ENCODE data around the gene CHRM4.
"Not testable (repeated sequence)": the region's sequence is repeated elsewhere in the genome, so short reads cannot be mapped to it uniquely, and the experiment has no call there.

The CHRM4 gene

DNA sequence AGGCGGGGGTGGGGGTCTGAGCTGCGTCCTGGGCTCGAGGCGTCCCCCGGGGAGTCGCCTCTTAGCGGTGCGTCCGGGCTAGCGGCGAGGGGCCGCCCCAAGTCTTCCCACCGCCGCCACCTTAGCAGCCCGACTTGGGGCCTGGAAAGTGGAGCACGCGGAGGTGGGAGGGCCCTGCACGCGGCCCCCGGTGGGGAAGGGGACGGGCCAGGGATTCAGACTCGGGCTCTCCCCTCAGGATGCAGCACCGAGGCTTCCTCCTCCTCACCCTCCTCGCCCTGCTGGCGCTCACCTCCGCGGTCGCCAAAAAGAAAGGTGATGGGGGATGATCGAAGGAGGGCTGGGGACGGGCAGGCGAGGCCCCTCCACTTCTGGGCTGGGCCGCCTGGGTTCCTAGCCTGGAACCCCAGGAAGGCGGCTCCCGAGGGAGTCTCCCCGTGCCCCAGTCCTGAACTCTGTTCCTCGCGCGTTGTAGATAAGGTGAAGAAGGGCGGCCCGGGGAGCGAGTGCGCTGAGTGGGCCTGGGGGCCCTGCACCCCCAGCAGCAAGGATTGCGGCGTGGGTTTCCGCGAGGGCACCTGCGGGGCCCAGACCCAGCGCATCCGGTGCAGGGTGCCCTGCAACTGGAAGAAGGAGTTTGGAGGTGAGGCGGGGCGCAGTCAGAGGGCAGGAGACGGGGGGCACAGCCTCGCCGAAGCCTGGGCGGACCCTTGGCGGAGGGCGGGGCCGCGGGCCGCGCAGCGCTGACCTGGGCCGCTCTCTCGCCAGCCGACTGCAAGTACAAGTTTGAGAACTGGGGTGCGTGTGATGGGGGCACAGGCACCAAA, 9.5 kb downstream of the CHRM4 start:
- DNase-seq: no peak

DNA sequence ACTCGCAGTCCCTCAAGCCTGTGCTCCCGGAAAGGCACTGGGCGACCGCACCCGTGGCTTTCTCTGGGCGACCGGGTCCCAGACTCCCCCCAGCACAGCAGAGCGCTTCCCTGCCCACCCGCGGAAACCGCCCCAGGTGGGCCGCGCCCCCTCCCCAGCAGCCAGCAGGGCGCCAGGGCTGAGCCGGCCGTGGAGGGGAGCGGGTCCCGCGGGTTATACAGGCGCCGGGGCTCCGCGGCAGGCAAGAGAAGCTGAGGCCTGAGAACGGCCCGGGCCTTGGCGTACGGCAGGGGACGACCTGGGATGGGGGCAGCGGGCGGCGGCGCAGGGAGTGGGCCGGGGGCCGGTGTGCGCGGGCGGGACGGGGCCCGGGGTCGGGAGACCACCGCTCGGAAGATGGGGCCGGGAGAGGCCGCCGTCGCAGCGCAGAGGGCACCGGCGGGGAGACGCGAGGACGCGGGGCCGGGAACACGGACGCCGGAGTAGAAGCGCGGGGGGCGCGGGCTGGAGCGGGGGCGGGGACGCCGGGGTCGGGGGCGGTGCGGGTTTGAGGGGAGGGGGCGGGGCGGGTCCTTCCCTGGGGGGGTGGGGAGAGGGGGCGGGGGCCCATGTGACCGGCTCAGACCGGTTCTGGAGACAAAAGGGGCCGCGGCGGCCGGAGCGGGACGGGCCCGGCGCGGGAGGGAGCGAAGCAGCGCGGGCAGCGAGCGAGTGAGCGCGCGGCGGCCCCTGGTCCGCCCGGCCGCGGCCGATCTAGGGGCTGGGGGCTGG, 10.3 kb downstream of the CHRM4 start, which contains the start of gene MDK:
MDK (plus strand) TSS at position 622 of the 771 bp plus-strand sequence. CDS start 389 bp downstream, outside the sequence.
- DNase-seq: no peak

DNA sequence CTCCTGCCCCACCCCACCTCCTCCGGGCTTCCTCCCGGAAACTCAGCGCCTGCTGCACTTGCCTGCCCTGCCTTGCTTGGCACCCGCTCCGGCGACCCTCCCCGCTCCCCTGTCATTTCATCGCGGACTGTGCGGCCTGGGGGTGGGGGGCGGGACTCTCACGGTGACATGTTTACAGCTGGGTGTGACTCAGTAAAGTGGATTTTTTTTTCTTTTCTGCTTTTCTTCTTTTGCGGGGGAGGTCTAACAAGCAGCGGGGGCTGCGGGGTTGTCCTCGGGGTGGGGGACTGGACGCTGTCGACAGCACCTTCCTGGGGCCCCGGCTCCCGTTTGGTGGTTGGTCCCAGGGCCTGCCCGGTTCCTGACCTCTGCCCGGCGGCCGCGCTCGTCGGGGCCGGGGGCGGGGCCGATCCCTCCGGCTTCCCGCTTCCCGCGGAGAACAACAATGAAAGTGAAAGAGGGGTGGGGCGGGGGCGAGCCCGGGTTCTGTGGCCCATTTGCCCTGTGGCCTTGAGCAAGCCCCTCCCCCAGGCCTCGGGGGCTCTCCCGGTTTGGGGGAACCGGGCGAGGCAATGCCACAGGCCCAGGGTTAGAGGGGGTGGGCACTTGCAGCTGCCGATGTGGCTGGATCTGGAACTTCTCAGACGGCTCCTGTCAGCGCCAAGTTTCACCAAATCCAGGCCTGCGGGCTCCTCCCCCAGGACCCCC, 11.1 kb downstream of the CHRM4 start:
- peak in 4 of 5 experiments; percentile 26 to 50 (median 39) for DNase-seq

DNA sequence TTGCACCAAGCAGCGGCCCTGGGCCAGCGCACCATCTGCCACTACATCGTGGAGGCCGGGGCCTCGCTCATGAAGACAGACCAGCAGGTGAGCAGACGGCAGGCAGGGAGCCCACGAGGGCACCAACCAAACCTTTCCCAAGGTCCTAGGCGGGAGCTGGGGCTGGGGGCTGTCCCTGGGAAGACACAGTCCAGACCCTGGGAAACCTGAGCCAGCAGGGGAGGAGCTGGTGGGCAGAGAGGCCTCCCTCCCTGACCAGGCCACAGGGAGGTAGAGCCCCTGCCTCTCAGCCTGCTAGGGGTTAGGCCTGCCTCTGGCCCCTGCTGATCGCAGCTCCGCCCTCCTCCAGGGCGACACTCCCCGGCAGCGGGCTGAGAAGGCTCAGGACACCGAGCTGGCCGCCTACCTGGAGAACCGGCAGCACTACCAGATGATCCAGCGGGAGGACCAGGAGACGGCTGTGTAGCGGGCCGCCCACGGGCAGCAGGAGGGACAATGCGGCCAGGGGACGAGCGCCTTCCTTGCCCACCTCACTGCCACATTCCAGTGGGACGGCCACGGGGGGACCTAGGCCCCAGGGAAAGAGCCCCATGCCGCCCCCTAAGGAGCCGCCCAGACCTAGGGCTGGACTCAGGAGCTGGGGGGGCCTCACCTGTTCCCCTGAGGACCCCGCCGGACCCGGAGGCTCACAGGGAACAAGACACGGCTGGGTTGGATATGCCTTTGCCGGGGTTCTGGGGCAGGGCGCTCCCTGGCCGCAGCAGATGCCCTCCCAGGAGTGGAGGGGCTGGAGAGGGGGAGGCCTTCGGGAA, 11.9 kb downstream of the CHRM4 start:
- not testable (repeated sequence) for DNase-seq

DNA sequence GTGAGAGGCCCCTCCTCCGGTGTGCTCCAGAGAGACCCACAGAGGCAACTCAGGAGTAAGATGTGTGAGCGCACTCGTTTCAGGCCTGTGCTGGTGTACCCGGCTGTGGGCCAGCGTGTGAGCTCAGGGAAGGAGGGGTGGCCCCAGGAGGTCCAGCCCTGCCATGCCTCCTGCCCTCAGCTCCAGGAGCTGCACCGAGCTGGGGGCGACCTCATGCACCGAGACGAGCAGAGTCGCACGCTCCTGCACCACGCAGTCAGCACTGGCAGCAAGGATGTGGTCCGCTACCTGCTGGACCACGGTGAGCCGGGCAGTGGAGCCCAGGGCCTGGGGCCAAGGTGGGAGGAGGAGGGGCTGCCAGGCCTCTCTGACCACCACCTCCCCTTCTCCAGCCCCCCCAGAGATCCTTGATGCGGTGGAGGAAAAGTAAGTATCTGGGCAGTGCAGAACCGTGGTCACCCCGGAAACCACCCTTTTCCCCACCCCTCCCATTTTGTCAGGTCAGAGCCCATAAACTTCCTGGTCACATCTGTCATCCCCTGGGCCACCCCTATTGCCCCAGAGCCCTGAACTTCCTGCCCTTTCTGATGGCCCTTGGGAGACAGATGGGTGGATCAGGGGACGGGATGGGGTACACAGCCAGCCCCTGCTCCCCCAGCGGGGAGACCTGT, 12.6 kb downstream of the CHRM4 start:
- no peak for DNase-seq

DNA sequence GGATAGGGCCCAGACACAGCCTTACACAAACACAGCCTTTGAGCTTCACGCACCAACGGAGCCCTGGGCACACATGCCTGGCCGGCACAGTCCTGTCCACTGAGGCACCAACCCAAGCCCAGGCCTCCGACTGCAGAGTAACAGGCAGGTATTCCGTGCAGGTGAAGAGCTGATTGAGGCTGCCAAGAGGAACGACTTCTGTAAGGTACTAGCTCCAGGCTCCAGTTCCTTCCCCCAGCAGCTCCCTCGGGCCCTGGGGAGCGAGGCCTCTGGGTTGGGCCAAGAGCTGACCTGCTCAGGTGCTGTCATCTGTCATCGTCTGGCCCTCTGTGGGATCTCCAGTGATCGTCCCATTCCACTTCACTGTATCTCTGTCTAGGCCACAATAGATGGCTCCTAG, 13.3 kb downstream of the CHRM4 start:
- DNase-seq: no peak

DNA sequence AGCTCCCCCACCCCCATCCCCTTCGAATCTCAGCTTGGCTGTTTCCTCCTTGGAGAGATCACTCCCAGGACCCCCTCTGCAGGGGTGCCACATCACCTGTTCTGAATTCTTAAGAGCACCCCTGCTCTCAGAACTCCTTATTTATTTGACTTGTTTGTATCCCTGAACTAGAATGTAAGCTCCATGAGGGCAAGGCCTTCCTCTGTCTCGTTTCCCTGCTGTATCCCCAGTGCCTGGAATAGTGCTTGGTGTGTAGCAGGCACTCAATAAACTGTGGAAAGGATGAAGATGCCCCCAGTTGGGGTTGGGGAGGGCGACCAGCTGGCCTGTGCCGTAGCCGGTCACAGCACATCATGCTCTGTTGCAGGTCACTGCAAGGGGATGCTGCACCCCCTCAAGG, 13.7 kb downstream of the CHRM4 start:
- DNase-seq: no peak

DNA sequence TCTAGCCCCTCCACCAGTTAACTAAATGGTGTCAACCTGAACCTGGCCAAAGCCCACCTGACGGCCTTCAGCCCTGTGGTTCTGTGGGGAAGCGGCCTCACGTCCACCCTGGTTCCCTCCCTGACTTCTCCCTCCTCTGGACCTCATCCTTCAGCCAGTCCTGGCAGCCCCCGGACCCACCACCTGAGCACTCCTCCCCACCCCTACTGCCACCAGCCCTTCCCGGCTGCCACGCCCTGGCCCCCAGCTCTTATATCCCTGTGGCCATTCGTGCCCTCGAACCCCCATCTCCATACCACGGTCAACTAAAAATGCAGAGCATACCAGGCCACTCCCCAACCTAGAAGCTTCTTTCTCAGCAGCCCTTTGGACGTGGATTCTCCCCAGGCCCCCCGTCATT, 14.3 kb downstream of the CHRM4 start:
- DNase-seq: no peak

DNA sequence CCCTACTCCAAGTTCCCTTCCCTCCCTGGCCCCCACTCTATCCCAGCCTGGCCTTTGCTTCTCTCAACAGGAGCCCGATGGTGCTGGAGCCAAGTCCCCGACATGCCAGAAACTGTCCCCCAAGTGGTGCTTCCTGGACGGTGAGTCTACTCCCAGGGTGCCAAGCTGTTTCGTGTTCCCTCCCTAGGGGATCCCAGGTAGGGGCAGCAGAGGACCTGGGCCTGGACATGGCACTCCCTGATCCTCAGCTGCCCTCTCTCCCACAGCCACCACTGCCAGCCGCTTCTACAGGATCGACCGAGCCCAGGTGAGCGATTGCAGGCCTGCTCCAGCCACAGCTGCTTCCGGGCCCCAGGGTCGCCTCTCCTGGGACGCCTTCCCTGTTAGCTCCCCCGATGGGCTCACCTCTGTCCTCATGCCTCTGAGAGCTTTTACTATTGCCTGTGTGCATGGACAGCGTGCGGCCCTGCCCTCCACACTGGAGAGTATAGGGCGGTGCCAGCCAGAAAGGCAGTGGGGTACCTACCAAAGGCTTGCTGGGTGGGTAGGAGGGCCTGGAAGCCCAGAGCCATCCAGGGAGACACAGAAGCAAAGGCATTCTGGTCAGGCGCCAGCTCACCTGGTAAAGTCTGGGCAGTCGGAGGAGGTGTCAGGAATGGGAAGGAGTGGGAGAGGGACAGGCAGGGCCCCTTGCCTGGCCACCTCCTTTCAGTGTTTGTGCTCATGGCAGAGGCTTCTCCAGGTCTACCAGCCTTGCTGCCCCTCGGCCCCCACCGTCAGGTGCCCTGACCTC, 15.1 kb downstream of the CHRM4 start:
- no peak for DNase-seq

DNA sequence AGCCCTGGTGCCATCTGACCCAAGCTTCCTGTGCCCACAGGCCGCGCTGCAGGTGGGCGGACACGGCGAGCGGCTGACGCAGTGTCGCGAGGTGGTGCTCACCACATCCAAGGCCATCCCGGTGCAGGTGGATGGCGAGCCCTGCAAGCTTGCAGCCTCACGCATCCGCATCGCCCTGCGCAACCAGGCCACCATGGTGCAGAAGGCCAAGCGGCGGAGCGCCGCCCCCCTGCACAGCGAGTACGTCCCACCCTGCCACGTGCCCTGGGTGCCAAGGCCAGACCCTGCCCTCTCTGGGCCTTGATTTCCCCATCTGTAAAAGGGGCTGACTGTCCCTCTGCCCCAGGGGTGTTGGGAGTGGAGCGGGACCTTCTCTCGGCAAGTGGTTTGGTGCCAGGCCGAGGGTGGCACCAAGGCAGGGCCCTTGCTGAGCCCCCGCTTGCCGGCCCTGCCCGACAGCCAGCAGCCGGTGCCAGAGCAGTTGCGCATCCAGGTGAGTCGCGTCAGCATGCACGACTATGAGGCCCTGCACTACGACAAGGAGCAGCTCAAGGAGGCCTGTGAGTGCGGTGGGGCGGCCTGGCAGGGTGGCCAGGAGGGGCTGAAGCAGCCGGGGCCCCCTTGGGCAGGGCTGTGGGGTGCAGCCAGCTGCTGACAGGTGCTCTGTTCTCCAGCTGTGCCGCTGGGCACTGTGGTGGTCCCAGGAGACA, 16.0 kb downstream of the CHRM4 start:
- DNase-seq: no peak

DNA sequence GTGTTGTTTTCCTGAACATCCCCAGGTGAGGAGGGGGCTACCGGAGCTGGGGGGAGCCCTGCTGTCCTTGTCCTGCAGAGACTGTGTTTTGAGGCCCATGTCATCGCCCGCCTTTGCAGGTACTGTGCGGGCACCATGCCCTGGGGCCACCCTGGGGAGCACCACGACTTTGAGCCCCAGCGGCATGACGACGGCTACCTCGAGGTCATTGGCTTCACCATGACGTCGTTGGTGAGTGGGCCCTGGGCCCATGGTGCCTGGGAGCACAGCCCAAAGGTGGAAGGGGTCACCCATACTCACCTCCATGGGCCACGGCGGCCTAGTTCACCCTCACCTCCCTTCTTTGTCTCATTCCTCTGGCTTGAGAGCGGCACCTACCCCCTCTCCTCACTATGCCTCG, 16.8 kb downstream of the CHRM4 start:
- DNase-seq: no peak

DNA sequence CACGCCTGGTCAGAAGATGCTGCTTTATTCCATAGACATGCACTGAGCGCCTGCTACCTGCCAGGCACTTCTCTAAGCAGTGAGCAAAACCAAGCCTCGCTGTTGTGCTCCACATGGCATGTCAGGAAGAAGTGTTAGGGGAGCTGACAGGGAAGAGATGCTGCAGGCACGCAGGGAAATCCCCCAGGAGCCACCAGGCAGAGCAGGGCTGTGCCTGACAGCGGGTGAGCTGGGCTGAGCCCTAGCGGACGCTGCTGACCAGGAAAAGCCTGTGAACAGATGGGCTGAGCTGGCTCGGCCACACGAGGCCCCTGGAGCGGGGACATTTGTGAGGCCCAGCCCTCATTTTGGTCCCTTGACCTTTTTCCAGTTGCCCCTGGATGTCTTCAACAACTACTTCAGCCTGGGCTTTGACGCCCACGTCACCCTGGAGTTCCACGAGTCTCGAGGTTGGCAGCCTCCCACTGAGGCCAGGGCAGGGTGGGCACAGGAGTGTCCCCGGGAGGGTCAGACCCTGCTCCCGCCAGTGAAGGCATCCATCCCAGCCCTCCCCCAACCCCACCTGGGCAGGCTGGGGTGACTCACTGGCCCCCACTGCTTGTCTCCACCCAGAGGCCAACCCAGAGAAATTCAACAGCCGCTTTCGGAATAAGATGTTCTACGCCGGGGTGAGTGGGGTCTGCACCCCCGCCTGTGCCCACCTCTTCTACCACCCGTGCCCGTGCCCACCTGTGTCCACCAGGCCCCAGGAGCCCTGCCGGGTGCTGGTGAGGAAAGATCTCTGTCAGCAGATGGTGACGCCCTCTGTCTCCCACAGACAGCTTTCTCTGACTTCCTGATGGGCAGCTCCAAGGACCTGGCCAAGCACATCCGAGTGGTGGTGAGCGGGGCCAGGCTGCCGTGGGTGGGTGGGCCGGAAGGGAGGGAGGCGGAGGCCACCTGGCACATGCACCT, 17.5 kb downstream of the CHRM4 start:
- no peak for DNase-seq

DNA sequence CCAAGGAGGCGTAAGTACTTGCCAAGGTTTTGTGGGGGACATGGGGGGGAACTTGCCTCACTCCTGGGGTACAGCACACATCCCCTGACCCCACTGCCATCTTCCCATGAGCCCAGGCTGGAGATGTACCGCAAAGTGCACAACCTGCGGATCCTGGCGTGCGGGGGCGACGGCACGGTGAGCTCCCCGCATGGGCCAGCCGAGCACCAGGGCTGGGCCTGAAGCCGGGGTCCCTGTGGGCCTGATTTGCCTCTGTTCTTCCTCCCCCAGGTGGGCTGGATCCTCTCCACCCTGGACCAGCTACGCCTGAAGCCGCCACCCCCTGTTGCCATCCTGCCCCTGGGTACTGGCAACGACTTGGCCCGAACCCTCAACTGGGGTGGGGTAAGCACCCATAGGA, 19.1 kb downstream of the CHRM4 start:
- DNase-seq: not testable (repeated sequence)

DNA sequence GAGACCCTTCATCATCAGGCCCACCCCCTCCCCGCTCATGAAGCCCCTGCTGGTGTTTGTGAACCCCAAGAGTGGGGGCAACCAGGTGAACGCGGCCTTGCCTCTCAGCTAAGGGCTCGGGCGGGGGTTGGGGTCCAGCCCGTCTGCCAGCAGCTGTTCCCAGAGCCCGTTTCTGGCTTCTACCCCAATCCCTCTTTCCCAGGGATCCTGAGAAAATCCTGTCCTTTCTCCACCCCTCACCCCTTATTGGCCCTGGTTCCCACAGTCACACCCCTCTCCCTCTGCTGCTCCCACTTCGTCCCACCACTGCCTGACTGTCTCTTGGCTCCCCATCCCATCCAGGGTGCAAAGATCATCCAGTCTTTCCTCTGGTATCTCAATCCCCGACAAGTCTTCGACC, 19.5 kb downstream of the CHRM4 start:
- no peak for DNase-seq

DNA sequence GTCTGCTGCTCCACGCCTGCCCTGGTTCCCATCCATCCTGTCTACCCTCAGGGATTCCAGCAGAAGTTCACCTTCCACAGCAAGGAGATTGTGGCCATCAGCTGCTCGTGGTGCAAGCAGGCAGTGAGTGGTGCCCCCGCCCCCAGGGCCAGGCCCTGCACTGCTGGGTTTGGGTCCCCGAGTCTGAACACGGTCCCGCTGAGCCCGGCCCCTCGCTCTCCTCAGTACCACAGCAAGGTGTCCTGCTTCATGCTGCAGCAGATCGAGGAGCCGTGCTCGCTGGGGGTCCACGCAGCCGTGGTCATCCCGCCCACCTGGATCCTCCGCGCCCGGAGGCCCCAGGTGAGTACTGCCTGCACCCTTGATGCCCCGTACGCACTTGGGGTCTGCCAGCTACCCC, 20.3 kb downstream of the CHRM4 start:
- not testable (repeated sequence) for DNase-seq

DNA sequence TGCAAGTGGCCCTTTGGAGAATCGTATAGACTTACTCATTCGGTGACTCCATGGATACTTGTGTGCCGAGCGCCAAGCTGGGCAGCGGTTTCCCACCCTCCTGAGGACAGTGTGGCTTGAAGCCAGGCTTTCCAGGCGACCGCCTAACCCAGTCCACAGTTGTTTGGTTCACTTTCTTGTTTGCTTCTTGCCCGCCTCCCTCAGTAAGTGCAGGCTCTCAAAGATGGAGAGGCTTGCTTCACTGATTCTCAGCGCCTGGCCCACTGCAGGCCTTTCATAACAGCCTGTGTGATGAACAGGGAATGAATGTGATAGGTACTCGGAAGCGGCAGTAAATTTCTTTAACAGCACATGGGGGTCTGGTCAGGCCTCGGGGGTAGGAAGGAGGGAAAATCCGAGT, 21.3 kb downstream of the CHRM4 start:
- no peak for DNase-seq

DNA sequence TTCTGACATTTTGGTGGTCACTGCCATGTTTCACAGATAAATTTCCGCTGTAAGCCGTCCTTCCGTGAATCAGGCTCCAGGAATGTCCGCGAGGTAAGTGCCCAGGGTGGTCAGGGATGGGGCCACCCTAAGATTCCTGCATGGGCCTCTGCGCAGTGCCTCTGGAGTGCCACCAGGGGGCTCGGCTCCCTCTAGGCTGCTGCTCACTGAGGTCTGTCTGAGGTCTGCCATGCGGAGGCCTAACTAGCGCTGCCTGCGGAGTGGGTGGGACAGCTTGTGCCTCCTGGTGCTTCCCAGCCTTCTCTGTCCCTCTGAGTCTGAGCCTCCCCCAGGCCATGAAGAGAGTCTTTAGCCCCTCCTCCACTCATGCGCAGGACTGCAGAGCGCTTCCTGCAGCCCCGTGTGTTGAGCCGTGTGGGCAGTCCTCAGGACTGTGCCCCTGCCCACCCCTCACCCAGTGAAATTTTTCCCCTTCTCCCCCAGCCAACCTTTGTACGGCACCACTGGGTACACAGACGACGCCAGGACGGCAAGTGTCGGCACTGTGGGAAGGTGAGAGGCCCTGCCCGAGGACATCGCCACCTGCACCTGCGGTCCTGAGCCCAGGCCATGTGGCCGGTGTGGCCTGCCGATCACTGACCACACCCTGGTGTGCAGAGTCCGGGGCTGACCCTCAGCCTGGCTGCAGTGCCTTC, 22.0 kb downstream of the CHRM4 start:
- peak in 2 of 5 experiments; percentile 36 to 66 for DNase-seq

DNA sequence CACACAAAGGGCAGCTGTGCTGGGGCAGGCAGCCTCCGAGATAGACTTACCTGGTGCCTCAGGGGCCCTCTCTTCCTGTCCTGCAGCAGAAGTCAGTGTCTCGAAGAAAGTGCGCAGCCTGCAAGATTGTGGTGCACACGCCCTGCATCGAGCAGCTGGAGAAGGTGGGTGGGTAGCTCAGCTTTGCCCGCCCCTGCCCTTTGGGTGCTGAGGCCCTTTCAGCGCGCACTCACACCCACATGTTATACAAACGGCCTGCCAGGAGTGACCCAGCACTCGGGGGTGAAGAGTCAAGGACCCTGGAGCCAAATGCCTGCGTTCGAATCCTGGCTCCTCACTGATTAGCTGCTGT, 23.7 kb downstream of the CHRM4 start:
- no peak for DNase-seq

Data from T-helper 2 cell (primary cell).